HG03571 (cell line): ENCODE data around the gene ALDH3B2.
A peak's percentile ranks its signal among the peaks of the same experiment; 100 is the strongest.
"Not testable (repeated sequence)": the region's sequence is repeated elsewhere in the genome, so short reads cannot be mapped to it uniquely, and the experiment has no call there.

Experiments used
- ATAC-seq: cut with Tn5 transposase; IDR thresholded peaks from one replicate; pipeline ENCODE4 v1.9.1; 2021; ENCODE audit not compliant: unreplicated experiment

The ALDH3B2 gene

GRCh38 chr11:67631411-67631810 lies 43.0 kb downstream of the ALDH3B2 start:
- no peak for ATAC-seq

GRCh38 chr11:67630943-67631331 lies 43.5 kb downstream of the ALDH3B2 start:
- no peak for ATAC-seq

- peak; percentile 53 for ATAC-seq
Measured at GRCh38 chr11:67630228-67630942, 44.0 kb downstream of the ALDH3B2 start.

- peak; percentile 55 for ATAC-seq
Measured at GRCh38 chr11:67629386-67630227, 44.8 kb downstream of the ALDH3B2 start, which contains the start of gene NUDT8. NUDT8 (minus strand) TSS chr11:67629937; CDS start chr11:67629911, 26 bp downstream.

GRCh38 chr11:67628710-67629385 lies 45.6 kb downstream of the ALDH3B2 start:
- no peak for ATAC-seq

- no peak for ATAC-seq
Measured at GRCh38 chr11:67627812-67628624, 46.4 kb downstream of the ALDH3B2 start.

GRCh38 chr11:67627441-67627811 lies 47.0 kb downstream of the ALDH3B2 start:
- ATAC-seq, result no peak

GRCh38 chr11:67626970-67627369 lies 47.5 kb downstream of the ALDH3B2 start:
- ATAC-seq, result no peak

- ATAC-seq, result not testable (repeated sequence)
Measured at GRCh38 chr11:67626131-67626833, 48.1 kb downstream of the ALDH3B2 start.

GRCh38 chr11:67623795-67624194 lies 50.6 kb downstream of the ALDH3B2 start:
- ATAC-seq, result not testable (repeated sequence)

GRCh38 chr11:67622905-67623304 lies 51.5 kb downstream of the ALDH3B2 start:
- ATAC-seq, result not testable (repeated sequence)

- ATAC-seq, result not testable (repeated sequence)
Measured at GRCh38 chr11:67621928-67622327, 52.5 kb downstream of the ALDH3B2 start.

GRCh38 chr11:67620621-67621020 lies 53.8 kb downstream of the ALDH3B2 start:
- ATAC-seq, result not testable (repeated sequence)

GRCh38 chr11:67619683-67620618 lies 54.5 kb downstream of the ALDH3B2 start:
- not testable (repeated sequence) for ATAC-seq

GRCh38 chr11:67618901-67619659 lies 55.3 kb downstream of the ALDH3B2 start:
- ATAC-seq, result not testable (repeated sequence)

GRCh38 chr11:67617243-67617953 lies 57.0 kb downstream of the ALDH3B2 start:
- ATAC-seq, result no peak

- no peak for ATAC-seq
Measured at GRCh38 chr11:67616431-67617242, 57.8 kb downstream of the ALDH3B2 start.
